H4 (cell line): ENCODE measurements around the gene LYRM4. TPM values are rescaled to one million over a fixed set of nuclear protein-coding genes. Genes with fewer than 3 reads are reported as not detected.
"Not testable (repeated sequence)": the region's sequence is repeated elsewhere in the genome, so short reads cannot be mapped to it uniquely, and the experiment has no call there.

Experiments
- DNase-seq: peaks from one replicate; pipeline ENCODE4 v3.0.0-alpha.2; 2015; ENCODE audit warnings: low spot score
- total RNA-seq: library from RNA; depleted of rRNA; stranded (reverse); fragments of >200 nt; shearing (Covaris generic); gene quantifications from 2 replicates; pipeline ENCODE4 v1.2.3, GENCODE V29; 2014

LYRM4 gene
- total RNA-seq, 1 experiment from 2014 or later = 33.0 TPM

- no peak for DNase-seq
These were observed 138.8 kb downstream of the LYRM4 start for GRCh38 chr6:5121956-5122355.

GRCh38 chr6:5121479-5121878 is 139.3 kb downstream of the LYRM4 start:
- DNase-seq = no peak

GRCh38 chr6:5120543-5120942 is 140.2 kb downstream of the LYRM4 start:
- DNase-seq = not testable (repeated sequence)

GRCh38 chr6:5120011-5120410 is 140.7 kb downstream of the LYRM4 start:
- DNase-seq = no peak

- no peak for DNase-seq
These were observed 141.4 kb downstream of the LYRM4 start for GRCh38 chr6:5119090-5119951.

- no peak for DNase-seq
These were observed 144.3 kb downstream of the LYRM4 start for GRCh38 chr6:5116243-5116991.

- DNase-seq = no peak
These were observed 145.6 kb downstream of the LYRM4 start for GRCh38 chr6:5115168-5115567.

- DNase-seq = no peak
These were observed 147.7 kb downstream of the LYRM4 start for GRCh38 chr6:5113096-5113495.

- DNase-seq = no peak
These were observed 148.5 kb downstream of the LYRM4 start for GRCh38 chr6:5112066-5112799.

- no peak for DNase-seq
These were observed 149.1 kb downstream of the LYRM4 start for GRCh38 chr6:5111626-5112025.

- DNase-seq = no peak
These were observed 150.5 kb downstream of the LYRM4 start for GRCh38 chr6:5110246-5110645.

GRCh38 chr6:5109436-5109835 is 151.3 kb downstream of the LYRM4 start:
- no peak for DNase-seq

- no peak for DNase-seq
These were observed 152.1 kb downstream of the LYRM4 start for GRCh38 chr6:5108536-5109150.

GRCh38 chr6:5108068-5108467 is 152.7 kb downstream of the LYRM4 start:
- no peak for DNase-seq

GRCh38 chr6:5107341-5107740 is 153.4 kb downstream of the LYRM4 start:
- no peak for DNase-seq

- no peak for DNase-seq
These were observed 155.6 kb downstream of the LYRM4 start for GRCh38 chr6:5105146-5105545.

GRCh38 chr6:5104667-5105066 is 156.1 kb downstream of the LYRM4 start:
- no peak for DNase-seq

GRCh38 chr6:5103250-5103649 is 157.5 kb downstream of the LYRM4 start:
- no peak for DNase-seq

GRCh38 chr6:5102267-5102970 is 158.3 kb downstream of the LYRM4 start:
- no peak for DNase-seq

- no peak for DNase-seq
These were observed 159.9 kb downstream of the LYRM4 start for GRCh38 chr6:5100806-5101205.

- DNase-seq = no peak
These were observed 161.2 kb downstream of the LYRM4 start for GRCh38 chr6:5099537-5099936.
